HepG2 (cell line): ENCODE data around the gene FUOM. TPM values are rescaled to one million over a fixed set of nuclear protein-coding genes. Genes with fewer than 3 reads are reported as not detected.
A peak's percentile ranks its signal among the peaks of the same experiment; 100 is the strongest.

ENCODE experiments used
- CC2D1A ChIP-seq: sonication (generic); formaldehyde crosslinking; IDR thresholded peaks from 2 replicates; pipeline ENCODE4 v1.8.1; 2023; ENCODE audit warnings: mild to moderate bottlenecking, missing genetic modification reagents
- ESRRA ChIP-seq: sonication (generic); formaldehyde crosslinking; IDR thresholded peaks from 2 replicates; pipeline ENCODE4 v1.5.1; 2020; ENCODE audit warnings: mild to moderate bottlenecking, low read depth, missing genetic modification reagents
- RBM39 ChIP-seq: fragments of 200-400 bp; formaldehyde crosslinking; IDR thresholded peaks from one replicate; pipeline ENCODE4 v1.6.1; 2018; ENCODE audit warnings: antibody characterized with exemption, mild to moderate bottlenecking, low read depth, low read length; ENCODE audit not compliant: poor library complexity, severe bottlenecking
- ZFY ChIP-seq: sonication (generic); formaldehyde crosslinking; IDR thresholded peaks from 2 replicates; pipeline ENCODE4 v1.4.0; 2020; ENCODE audit warnings: missing genetic modification reagents
- ZNF143 ChIP-seq: sonication (generic); formaldehyde crosslinking; IDR thresholded peaks from 2 replicates; pipeline ENCODE4 v1.4.0; 2020; ENCODE audit warnings: missing genetic modification reagents
- ZNF572 ChIP-seq: sonication (generic); formaldehyde crosslinking; IDR thresholded peaks from 2 replicates; pipeline ENCODE4 v1.5.1; 2020; ENCODE audit warnings: mild to moderate bottlenecking, missing genetic modification reagents
- ZNF75D ChIP-seq: sonication (generic); formaldehyde crosslinking; IDR thresholded peaks from 2 replicates; pipeline ENCODE4 v1.8.1; 2023; ENCODE audit warnings: missing genetic modification reagents, mild to moderate bottlenecking, borderline replicate concordance
- ZNF768 ChIP-seq: sonication (generic); formaldehyde crosslinking; IDR thresholded peaks from 2 replicates; pipeline ENCODE4 v1.4.0; 2020; ENCODE audit warnings: missing genetic modification reagents
- polyA plus RNA-seq, 8 experiments: library from polyadenylated mRNA; depleted of rRNA in 3 of 8; stranded (reverse) in 7 of 8; unstranded in 1 of 8; fragments of >200 nt; fragmentation: Illumina TruSeq in 4 of 8; extraction: Trizol in 4 of 8; gene quantifications; 2 replicates each; pipeline versions ENCODE4 v1.2.1 to v1.2.3, GENCODE V29; 2011 to 2016; ENCODE audit warnings: low read depth in 4 of 8, missing spikeins in 1 of 8, mixed read lengths in 1 of 8; ENCODE audit not compliant: insufficient read depth in 1 of 8
- total RNA-seq, 5 experiments: library from RNA; depleted of rRNA; stranded (reverse); fragments of >200 nt; fragmentation: Illumina TruSeq; extraction: Trizol; gene quantifications; 2 replicates each; pipeline ENCODE4 v1.2.3, GENCODE V29; 2016; ENCODE audit warnings: low read depth in 1 of 5
- TF ChIP-seq, protein P1 (sequence below), 2 experiments: fragments of 450-650 bp in 1 of 2; sonication (generic) in 1 of 2; formaldehyde crosslinking; IDR thresholded peaks; 2 replicates each; pipeline versions ENCODE4 v1.5.0 to v1.8.0; 2020 to 2022; ENCODE audit warnings: mild to moderate bottlenecking in 1 of 2, missing genetic modification reagents in 1 of 2
- TF ChIP-seq, protein P2 (sequence below): sonication (generic); formaldehyde crosslinking; IDR thresholded peaks from 2 replicates; pipeline ENCODE4 v1.4.0; 2020; ENCODE audit warnings: mild to moderate bottlenecking, low read depth, missing genetic modification reagents
- TF ChIP-seq, protein P3 (sequence below): sonication (generic); formaldehyde crosslinking; IDR thresholded peaks from 2 replicates; pipeline ENCODE4 v1.5.1; 2020; ENCODE audit warnings: mild to moderate bottlenecking, missing genetic modification reagents, moderate library complexity
- TF ChIP-seq, protein P4 (sequence below): IDR thresholded peaks from 2 replicates; pipeline ENCODE4 v1.6.1; 2012; ENCODE audit warnings: low read length, improper control_type of control experiment
- TF ChIP-seq, protein P5 (sequence below): sonication (generic); formaldehyde crosslinking; IDR thresholded peaks from 2 replicates; pipeline ENCODE4 v1.5.0; 2020; ENCODE audit warnings: missing genetic modification reagents
- TF ChIP-seq, protein P6 (sequence below): sonication (generic); formaldehyde crosslinking; IDR thresholded peaks from 2 replicates; pipeline ENCODE4 v1.9.0; 2021; ENCODE audit warnings: missing genetic modification reagents, borderline replicate concordance
- TF ChIP-seq, protein P7 (sequence below): sonication (generic); formaldehyde crosslinking; IDR thresholded peaks from 2 replicates; pipeline ENCODE4 v1.4.0; 2020; ENCODE audit warnings: missing genetic modification reagents, borderline replicate concordance

FUOM gene
- total and polyA plus RNA-seq, 2 of the 13 experiments (the other 11 are each of a cell fraction or from before 2014, with no cell fraction given), result 27.5 to 60.4 TPM

DNA sequence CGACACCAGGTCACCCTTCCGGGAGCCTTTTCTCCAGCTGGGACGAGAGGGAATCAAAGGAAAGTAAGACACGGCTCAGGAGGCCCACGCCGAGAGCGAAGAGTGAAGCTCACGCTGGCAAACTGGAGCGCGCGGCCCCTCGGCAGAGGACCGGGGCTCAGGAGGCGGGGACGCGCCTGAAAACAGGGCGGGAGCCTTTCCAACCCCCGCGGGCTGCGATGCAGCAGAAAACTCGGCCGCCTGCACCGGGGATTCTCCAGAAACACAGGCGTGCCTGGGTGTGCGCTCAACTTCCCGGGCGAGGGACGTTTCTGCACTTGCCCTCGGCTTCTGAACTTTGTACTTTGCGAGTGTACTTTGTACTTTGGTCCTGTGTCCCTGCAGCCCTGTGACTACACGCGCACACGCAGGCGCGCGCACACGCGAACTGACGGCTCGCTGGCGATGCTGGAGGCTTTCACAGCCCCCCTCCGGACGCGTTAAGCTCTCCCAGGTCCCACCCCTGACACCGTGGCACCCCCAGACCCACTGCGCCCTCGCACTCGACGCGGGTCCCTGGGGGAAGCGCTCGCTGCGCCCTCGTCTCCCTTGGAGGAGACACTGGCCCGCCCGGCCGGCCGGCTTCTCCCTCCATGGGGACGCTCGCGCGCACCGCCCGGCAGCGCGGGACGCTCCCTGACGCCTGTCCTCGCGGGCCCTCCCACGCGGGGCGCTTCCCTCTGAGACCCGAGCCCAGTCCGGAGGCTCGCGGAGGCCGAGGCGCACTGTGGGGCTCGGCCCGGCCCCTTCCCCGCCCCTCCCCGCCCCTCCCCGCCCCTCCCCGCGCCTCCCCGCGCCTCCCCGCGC, 20.7 kb upstream of the FUOM start (continued):
- TF ChIP-seq, protein P1, sequence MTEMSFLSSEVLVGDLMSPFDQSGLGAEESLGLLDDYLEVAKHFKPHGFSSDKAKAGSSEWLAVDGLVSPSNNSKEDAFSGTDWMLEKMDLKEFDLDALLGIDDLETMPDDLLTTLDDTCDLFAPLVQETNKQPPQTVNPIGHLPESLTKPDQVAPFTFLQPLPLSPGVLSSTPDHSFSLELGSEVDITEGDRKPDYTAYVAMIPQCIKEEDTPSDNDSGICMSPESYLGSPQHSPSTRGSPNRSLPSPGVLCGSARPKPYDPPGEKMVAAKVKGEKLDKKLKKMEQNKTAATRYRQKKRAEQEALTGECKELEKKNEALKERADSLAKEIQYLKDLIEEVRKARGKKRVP (CRISPR knock-in tag; IDR thresholded peaks at IDR 0.05), result no peak
- TF ChIP-seq, protein P2, sequence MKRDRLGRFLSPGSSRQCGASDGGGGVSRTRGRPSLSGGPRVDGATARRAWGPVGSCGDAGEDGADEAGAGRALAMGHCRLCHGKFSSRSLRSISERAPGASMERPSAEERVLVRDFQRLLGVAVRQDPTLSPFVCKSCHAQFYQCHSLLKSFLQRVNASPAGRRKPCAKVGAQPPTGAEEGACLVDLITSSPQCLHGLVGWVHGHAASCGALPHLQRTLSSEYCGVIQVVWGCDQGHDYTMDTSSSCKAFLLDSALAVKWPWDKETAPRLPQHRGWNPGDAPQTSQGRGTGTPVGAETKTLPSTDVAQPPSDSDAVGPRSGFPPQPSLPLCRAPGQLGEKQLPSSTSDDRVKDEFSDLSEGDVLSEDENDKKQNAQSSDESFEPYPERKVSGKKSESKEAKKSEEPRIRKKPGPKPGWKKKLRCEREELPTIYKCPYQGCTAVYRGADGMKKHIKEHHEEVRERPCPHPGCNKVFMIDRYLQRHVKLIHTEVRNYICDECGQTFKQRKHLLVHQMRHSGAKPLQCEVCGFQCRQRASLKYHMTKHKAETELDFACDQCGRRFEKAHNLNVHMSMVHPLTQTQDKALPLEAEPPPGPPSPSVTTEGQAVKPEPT (CRISPR knock-in tag), result no peak
- TF ChIP-seq ZNF572 (CRISPR knock-in tag) (no peak), ESRRA (CRISPR knock-in tag) (peak; percentile 97), ZNF768 (CRISPR knock-in tag) (no peak; the same call in 1 of the 2 replicates), ZFY (peak; percentile 51; the same call in 1 of the 2 replicates), ZNF75D (no peak), CC2D1A (no peak), RBM39 (peak; percentile 38), ZNF143 (CRISPR knock-in tag) (peak; percentile 22; the same call in 1 of the 2 replicates)
- TF ChIP-seq, protein P3, sequence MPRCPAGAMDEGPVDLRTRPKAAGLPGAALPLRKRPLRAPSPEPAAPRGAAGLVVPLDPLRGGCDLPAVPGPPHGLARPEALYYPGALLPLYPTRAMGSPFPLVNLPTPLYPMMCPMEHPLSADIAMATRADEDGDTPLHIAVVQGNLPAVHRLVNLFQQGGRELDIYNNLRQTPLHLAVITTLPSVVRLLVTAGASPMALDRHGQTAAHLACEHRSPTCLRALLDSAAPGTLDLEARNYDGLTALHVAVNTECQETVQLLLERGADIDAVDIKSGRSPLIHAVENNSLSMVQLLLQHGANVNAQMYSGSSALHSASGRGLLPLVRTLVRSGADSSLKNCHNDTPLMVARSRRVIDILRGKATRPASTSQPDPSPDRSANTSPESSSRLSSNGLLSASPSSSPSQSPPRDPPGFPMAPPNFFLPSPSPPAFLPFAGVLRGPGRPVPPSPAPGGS (CRISPR knock-in tag), result peak; percentile 74; the same call in 1 of the 2 replicates
- TF ChIP-seq, protein P4, sequence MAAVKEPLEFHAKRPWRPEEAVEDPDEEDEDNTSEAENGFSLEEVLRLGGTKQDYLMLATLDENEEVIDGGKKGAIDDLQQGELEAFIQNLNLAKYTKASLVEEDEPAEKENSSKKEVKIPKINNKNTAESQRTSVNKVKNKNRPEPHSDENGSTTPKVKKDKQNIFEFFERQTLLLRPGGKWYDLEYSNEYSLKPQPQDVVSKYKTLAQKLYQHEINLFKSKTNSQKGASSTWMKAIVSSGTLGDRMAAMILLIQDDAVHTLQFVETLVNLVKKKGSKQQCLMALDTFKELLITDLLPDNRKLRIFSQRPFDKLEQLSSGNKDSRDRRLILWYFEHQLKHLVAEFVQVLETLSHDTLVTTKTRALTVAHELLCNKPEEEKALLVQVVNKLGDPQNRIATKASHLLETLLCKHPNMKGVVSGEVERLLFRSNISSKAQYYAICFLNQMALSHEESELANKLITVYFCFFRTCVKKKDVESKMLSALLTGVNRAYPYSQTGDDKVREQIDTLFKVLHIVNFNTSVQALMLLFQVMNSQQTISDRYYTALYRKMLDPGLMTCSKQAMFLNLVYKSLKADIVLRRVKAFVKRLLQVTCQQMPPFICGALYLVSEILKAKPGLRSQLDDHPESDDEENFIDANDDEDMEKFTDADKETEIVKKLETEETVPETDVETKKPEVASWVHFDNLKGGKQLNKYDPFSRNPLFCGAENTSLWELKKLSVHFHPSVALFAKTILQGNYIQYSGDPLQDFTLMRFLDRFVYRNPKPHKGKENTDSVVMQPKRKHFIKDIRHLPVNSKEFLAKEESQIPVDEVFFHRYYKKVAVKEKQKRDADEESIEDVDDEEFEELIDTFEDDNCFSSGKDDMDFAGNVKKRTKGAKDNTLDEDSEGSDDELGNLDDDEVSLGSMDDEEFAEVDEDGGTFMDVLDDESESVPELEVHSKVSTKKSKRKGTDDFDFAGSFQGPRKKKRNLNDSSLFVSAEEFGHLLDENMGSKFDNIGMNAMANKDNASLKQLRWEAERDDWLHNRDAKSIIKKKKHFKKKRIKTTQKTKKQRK, result no peak
- TF ChIP-seq, protein P5, sequence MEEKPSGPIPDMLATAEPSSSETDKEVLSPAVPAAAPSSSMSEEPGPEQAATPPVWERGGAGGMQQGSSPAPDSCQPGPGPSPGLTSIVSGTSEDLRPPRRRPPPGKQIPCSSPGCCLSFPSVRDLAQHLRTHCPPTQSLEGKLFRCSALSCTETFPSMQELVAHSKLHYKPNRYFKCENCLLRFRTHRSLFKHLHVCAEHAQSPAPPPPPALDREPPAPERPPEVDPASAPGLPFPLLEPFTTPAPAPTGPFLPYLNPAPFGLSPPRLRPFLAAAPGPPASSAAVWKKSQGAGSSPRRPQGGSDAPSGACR (CRISPR knock-in tag), result peak; percentile 60; the same call in 1 of the 2 replicates
- TF ChIP-seq, protein P6, sequence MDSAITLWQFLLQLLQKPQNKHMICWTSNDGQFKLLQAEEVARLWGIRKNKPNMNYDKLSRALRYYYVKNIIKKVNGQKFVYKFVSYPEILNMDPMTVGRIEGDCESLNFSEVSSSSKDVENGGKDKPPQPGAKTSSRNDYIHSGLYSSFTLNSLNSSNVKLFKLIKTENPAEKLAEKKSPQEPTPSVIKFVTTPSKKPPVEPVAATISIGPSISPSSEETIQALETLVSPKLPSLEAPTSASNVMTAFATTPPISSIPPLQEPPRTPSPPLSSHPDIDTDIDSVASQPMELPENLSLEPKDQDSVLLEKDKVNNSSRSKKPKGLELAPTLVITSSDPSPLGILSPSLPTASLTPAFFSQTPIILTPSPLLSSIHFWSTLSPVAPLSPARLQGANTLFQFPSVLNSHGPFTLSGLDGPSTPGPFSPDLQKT (CRISPR knock-in tag), result no peak
- TF ChIP-seq, protein P7, sequence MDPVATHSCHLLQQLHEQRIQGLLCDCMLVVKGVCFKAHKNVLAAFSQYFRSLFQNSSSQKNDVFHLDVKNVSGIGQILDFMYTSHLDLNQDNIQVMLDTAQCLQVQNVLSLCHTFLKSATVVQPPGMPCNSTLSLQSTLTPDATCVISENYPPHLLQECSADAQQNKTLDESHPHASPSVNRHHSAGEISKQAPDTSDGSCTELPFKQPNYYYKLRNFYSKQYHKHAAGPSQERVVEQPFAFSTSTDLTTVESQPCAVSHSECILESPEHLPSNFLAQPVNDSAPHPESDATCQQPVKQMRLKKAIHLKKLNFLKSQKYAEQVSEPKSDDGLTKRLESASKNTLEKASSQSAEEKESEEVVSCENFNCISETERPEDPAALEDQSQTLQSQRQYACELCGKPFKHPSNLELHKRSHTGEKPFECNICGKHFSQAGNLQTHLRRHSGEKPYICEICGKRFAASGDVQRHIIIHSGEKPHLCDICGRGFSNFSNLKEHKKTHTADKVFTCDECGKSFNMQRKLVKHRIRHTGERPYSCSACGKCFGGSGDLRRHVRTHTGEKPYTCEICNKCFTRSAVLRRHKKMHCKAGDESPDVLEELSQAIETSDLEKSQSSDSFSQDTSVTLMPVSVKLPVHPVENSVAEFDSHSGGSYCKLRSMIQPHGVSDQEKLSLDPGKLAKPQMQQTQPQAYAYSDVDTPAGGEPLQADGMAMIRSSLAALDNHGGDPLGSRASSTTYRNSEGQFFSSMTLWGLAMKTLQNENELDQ (CRISPR knock-in tag), result no peak
